NCI-H345 (cell line): ENCODE data around the gene PAQR7.

Experiments
- DNase-seq: peaks from one replicate; lab custom pipeline; 2025; lab: John Stamatoyannopoulos, UW

PAQR7 gene

DNA sequence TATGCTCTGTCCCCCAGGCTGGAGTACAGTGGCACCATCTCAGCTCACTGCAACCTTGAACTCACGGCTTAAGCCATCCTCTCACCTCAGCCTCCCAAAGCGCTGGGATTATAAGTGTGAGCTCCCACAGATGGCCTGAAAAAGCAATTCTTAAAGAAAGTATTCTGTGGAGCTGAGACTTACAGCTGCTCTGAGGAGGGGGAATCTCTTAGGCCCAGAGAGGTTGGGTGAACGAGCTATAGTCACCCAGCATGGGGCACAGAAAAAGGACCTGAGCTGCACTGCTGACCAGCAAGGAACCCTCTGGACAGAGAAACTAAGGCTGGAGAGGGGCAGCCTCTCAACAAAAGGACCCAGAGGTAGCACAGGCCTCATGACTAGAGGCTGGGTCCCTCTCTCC lies 1.3 kb downstream of the PAQR7 start:
- no peak for DNase-seq

DNA sequence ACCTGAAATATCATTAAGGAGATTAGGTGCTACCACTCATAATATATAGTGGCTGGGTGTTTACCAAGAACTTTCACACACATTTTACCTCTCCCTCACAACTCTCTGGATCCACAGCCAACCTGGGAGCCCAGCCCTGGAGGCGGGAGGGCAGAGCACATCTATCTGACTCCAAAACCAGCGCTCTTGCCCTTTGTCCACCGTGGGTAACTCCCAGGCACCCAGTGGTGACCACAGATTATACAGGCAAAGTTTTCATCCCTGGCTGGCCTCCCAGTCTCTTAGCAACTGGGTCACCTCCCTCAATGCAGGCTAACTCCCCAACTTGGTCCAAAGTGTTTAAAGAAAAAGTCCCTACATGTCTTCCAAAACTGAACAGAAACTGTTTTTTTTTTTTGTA lies 2.4 kb downstream of the PAQR7 start:
- DNase-seq, result no peak

DNA sequence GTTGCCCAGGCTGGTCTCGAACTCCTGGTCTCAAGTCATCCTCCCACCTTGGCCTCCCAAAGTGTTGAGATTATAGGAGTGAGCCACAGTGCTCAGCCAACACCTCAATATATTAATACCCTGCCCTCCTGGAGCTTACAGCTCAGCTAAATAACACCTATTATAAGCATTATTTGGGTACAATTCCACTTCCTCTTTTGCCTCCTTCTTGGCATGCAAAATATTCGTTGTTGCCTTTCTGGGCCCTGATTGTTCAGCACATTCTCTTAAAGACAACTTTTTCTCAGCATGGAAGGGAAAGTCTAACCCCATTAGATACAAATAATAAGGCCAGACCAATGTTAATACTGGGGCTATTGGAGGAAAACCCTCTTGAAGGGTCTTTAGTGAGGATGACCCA lies 2.8 kb downstream of the PAQR7 start:
- DNase-seq, result no peak

DNA sequence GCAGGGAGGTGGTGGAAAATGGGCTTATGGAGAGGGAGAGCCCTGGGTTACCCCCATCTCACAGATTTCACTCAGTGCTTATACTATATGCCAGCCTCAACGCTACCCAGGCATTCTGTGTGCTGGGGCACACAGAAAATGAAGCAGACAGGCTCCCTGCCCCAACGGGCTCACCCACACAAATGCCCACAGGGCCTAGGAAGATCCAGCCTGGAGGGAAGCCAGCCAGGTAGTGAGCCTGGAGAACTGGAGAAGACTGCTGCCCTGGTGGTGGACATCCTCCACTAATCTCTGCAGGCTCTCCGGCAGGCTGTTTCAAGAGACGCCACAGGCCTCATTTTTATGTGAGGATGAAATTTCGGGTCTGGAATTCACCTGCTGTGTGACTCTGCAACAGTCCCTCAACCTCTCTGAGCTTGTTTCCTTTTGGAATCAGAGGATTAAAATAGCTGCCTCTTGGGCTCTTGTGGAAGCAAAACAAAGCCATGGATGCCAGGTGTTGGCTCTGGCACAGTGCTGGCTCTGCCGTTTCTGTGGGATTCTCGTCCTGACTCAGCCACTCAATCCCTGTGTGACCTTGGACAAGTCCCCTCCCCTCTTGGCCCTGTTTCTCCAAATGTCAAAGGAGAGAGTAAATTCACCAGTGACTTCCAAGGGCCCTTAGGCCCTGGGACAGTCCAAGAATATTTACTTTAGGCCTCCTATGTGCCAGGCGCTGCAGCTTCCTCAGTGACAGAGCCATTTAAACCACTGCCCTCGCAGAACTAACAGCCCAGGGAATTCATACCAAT lies 3.6 kb downstream of the PAQR7 start:
- DNase-seq, result no peak

DNA sequence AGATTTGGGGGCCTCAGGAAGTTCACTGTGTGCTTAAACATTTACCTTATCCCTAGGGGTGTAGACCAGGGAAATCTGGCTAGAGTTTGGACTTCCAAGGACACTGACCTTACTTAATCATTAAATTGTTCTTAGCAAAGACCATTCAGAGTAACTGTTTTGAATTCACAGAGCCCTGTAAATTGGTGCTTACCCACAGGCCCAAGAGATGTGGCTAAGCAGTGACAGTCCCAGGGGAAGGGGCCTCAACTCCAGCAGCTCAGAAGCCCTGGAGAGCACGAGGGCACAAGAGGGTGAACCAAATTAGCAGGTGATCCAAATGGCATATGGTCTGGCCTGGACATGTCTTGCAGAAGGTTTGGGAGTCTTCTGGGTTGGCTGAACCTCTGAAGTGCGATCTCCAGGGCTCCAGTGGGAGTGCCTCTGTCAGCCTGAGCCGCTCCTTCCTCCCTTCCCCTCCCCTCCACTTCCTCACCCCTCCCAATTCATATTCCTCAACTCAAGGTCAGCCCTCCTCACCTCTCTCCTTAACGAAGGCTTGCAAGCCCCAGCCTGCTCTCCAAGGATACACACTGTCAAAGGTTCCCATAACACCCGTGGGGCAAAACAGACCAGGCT lies 4.3 kb downstream of the PAQR7 start:
- DNase-seq, result no peak

DNA sequence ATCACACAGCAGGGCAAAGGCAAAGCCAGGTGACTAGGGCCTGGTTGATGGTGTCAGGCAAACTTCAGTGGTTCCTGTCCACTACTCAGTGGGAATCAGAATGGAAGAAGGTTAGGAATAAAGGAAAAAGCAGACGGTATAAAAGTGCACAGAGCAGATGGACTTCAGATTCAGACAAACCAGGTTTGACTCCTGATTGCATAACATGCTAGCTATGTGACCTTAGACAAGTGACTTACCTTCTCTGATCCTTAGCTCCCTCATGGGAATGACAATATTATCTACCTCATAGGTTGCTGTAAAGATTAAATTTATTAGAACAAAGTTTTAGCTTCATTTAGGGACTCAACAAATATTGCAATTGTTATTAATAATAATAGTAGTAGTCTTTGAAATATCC lies 4.9 kb downstream of the PAQR7 start:
- DNase-seq, result no peak

DNA sequence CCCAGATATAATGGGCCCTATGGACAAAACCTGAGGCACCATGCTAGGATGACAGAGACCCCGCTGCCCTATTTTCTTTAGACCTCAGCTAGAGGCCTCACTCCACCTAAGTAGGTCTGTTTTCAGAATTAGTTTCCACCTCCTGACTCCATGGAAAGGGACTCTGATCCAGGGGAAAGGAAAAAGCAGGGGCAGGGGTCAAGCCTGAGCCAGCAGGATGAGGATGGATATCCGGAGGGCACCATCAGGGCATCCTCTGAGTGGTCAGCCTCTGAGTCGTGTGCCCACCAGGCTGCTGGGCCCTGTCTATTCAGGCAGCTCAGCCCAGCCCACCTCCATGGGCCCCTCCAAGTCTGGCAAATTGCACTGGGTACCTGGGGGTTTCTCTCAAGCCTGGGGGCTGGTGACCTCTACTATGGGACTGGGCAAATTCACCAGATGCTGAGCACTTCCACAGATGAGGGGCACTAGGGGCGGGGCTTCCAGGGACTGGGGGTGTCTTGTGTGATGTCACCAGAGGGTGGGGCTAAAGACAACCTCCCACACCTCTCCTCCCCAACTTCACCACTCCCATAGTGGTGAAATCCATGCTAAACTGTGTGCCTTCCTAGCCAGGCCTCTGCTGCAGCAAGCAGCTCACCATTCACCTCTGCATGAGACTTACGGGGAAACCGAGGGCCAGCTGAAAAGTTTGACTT lies 5.5 kb downstream of the PAQR7 start:
- DNase-seq, result no peak

DNA sequence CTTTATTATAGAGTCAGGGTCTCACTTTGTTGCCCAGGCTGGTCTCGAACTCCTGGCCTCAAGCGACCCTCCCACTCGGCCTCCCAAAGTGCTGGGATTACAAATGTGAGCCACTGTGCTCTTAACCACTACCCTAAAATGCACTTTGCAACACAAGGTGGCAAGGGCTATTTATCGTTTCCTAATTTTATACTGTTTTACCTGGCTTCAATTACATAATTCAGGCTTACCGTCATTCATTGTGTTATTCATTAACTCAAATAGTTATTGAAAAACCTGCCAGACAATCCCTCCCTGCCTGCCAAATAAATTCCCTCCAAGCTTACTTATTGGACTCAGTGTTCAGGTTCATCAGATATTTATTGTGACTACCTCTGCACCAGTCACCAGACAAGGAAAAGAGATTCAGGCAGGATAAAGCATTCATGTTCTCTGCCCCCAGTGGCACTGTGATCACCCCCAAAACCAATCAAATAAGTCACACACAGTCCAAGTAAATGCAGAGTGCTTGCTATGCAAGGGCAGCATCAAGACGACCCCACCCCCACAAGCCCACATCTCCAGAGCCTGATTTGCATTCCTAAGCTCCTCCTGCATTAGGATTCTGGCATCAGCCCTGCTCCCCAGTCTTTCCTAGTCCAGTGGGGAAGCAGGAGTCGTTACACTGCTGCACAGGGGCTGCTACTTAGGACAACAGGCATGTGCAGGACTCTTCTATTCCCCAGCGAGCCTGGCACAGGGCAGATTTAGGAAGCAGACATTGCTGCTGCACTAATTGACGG lies 8.1 kb downstream of the PAQR7 start:
- no peak for DNase-seq

DNA sequence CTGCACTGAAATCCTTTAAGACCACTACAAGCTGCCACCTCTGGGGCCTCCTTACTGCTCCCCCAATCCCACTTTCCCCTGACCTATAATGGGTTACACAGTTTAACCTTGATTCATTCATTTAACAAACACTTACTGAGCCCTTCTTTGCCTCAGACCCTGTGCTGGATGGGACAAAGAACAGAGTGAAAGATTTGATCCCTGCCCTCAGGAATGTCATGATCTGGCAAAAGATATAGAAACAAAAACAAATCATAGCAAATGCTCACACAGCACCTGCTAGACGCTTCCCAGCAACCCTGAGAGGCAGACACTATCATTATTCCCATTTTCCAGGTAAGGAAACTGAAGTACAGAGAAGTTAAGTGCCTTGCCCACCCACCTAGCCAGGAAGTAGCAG lies 9.2 kb downstream of the PAQR7 start:
- DNase-seq, result no peak

DNA sequence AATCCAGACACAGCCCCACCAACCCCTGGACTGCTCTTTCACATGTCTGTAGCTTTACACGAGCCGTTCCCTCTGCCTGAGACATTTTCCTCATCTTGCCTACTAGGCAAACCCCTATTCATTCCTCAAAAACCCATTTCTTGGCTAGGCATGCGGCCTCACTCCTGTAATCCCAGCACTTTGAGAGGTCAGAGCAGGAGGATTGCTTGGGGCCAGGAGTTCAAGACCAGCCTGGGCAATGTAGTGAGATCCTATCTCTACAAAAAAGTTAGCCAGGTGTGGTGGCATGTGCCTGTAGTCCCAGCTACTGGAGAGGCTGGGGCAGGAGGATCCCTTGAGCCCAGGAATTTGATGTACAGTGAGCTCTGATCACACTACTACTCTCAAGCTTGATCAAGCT lies 11.1 kb downstream of the PAQR7 start:
- no peak for DNase-seq

DNA sequence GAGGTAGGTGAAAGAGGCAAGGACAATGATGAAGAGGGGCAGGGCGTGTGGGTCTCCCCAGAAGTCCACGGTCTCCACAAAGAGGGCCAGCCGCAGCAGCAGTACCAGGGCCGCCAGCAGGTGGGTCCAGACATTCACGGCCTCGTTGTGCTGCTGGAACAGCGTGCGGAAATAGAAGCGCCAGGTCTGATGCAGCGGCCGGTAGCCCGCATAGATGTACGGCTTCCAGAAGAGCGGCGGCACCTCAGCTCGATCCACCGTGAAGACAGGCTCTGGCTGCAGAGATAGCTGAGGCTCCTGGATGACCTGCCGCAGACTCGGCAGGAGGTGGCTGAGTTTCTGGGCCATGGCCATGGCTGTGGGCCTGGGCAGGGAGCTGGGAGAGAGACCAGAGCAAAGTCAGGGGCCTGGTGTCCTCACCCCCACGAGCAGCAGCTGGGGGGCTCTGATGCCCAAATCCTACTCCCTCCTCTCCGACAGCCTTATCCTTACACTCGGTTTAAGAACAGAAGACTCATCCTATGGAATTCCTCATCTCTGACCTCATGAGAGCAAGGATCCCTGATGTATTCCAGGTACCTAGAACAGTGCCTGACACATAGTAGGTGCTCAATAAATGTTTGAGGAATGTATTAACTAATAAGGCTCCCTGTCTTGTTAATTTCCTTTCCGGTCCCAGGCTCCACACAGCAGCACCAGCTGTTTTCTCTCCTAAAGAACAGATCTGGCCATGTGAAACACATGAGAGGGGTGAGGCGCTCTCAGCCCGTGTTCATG lies 11.8 kb downstream of the PAQR7 start:
- DNase-seq, result no peak

DNA sequence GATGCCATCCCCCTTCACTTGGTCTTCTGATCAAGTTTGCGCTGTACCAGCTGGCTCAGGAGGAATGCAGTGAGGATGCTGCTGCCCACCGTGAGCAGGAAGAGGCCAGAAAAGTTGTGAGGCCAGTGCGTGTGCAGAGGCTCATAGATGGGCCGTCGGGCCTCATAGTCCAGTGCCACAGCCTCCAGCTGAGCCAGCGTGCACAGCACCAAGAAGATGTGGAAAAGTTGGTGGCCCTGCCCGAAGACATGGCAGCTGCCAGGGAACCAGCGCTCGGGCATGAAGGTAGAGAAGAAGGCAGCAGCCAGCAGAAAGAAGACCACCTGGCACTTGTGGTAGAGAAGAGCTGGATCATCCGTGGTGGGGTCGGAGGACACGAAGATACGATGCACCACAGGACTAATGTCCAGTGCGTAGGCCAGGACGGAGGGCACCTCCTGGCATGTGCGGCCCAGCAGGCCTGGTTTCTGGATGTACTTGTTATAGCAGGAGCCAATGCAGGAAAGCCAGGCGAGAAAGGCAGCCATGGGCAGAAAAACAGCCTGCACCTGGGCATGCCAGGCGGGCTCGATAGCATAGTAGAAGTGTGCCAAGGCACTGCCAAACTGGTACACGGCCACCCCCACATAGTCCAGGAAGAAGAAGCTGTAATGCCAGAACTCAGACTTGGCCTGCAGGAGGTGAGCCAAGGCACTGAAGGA lies 12.6 kb downstream of the PAQR7 start:
- no peak for DNase-seq

DNA sequence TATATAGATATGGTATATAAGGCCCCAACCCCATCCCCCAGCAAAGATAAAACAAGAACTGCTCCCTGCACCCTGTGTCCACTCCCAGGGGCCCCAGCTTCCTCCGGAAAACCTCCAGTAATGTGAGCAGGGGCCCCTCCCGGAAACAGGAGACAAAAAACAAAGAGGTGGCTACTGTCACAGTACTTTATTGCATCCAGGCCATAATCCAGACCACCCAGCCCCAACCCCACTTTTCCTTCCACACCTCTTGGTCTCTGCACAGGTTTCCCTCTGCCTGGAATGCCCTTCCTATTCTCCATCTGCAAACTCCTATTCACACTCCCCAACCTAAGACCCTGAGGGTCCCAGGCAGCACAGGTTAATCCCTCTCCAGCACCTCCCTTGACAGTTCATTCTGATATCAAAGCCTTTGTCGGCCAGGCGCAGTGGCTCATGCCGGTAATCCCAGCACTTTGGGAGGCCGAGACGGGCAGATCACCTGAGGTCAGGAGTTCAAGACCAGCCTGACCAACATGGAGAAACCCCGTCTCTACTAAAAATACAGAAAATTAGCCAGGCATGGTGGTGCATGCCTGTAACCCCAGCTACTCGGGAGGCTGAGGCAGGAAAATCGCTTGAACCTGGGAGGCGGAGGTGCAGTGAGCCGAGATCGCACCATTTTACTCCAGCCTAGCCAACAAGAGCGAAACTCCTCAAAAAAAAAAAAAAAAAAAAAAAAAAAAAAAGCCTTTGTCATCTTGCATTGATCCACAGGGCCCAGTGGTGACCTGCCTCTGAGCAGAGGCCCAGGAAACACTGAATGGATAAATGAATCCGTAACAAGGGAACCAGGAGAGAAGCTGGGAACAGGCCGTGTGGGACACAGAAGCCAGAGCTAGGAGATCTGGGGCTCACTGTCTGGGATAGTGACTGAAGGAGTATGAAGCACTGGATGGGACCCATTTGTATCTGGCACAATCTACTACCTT lies 13.9 kb downstream of the PAQR7 start:
- no peak for DNase-seq

DNA sequence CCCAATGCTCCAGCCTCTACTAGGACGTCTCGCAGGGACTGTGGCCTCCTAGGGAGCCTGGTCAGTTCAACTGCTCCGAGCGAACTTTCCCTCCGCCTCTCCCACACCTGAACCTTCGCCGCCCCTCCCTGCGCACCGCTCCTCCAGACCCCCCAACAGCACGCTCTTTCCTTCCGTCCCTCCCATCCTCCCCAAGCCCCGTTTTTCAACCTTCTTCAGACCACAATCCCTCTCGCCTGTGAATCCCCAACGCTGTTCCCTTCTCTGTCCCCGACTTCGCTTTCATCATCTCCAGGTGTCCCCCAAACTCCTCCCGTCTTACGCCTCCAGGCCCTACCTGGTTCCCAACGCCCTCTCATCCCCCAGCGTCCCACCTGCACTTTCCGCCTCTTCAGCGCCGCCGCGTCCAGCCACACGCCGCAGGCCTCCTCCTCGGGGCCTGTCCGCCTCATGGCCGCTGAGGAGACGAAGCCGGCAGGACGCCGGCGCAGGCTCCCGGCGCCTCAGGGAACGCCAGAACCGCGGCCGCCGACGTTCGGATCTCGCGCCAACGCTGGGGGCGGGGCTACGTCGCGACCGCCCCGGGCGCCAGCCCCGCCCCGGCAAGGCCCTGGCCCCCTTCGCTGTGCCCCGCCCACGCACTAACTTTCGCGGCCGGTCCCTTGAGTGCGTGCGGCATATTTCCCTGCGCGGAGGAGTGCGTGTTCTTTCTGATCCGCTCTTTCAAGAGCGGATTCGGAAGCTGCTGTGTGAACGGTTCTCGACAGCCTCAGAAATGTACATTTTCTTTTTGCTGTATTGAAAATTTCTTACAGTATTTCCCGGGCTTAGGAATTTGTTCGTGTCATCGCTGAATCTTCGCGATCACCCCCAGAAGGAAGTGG lies 16.4 kb downstream of the PAQR7 start, which contains the start of gene AUNIP:
Gene AUNIP, minus strand, starts transcription at position 552 of the 884 bp plus-strand sequence. Its CDS starts 100 bp downstream, at position 452.
- peak; percentile 81 for DNase-seq

DNA sequence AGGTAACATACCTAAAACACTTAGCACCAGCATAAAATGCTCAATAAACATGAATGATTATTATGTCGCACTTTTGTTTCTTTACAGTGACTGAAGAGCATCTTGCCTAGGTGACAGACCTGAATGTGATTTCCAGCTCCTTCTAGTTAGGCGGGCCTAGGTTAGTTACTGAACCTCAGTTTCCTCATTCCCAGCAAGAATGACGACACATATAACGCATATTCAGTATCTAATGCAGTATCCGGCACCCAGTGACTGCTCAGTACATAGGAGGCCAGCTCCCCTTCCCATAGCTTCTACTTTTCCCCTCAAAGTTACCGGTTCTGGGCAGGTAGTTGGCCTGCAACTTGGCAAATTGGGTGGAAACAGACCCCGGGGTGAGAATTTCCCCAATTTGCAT lies 17.0 kb downstream of the PAQR7 start:
- no peak for DNase-seq

DNA sequence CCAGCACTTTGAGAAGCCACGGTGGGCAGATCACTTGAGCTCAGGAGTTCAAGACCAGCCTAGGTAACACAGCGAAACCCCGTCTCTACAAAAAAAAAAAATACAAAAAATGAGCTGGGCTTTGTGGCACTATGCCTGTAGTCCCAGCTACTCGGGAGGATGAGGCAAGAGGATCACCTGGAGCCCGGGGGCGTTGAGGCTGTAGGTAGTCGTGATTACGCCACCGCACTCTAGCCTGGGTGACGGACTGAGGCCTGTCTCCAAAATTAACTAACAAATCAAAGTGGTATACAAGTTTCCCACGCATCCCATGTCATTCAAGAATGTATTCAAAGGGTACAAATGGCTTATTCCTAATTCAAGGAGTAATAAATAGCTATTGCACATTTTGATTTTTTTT lies 18.7 kb downstream of the PAQR7 start:
- no peak for DNase-seq

DNA sequence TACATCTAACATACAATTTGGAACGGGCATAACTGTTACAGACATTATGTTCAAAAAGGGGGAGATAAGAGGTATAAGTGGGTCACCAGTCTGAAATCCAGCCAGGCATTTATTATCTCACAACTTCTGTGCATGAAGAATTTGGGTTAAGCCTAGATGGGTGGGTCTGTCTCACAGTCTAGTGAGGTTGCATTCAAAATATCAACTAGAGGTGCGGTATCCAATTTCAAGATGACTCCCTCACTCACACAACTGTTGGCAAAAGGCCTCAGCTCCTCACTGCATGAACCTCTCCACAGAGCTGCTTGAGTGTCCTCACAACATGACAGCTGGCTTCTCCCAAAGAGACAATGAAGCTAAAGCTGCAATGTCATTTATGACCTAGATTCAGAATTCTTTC lies 21.0 kb downstream of the PAQR7 start:
- DNase-seq, result peak; percentile 61

DNA sequence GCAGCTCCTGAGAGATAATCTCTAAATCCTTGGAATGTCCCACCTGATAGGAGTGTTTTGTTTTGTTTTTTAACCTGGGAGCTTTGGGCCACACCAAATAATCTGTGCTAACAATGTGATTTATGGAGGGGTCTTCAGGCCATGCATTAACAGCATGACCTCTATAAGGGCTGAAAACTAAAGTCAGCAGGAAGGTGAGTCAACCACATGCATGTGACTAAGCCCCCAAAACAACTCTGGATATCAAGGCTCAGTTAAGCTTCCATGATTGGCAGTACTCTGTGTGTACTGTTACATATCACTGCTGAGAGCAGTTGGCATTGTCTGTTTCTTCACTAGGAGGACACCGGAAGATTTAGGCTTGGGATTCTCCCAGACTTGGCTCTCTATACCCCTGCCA lies 27.0 kb downstream of the PAQR7 start:
- DNase-seq, result no peak

DNA sequence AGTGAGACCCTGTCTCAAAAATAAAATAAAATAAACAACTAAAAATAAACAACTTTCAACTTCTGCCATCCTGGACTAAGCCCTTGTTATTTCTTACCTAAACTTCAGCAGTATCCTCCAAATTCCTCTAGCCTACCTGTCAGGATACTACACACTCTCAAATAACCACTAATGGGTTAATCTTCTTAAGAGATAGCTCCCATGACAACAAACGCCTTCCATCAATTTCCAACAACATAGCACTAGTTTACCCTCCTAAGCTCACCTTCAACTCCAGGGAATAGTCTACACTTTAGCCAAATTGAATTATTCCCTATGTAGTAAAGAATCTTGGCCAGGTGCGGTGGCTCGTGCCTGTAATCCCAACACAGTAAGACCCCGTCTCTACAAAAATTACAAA lies 27.6 kb downstream of the PAQR7 start:
- no peak for DNase-seq
